ENCODE data around the gene ABCA1.

Gene ABCA1

DNA sequence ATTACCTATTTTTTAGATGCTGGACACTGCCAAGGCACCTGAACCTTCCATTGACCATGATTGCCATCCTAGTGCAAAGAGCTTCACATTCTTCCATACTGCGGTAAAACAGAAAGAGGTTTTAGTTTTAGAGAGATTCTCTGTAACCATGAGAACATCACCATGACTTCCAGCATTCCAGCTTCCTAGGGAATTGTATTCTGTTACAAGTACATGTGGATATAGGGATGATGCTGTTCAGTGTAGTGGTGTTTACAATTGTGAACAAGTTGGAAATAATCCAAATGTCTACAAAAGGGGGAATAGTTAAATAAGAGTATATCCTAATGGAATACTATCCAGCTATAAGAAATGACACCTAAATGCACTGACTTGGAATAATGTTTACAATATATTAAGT lies 141.7 kb downstream of the ABCA1 start:
- Histone ChIP-seq H3K4me1 (ENCODE audit: insufficient read depth, low read length, severe bottlenecking) (peaks cover 7% of the 10 kb centered on the region), H2AFZ (ENCODE audit: low read length) (no peak overlapping the region), H3K9me2 (ENCODE audit: low read depth, low read length) (no peaks in the 10 kb centered on the region), H3K27me3 (ENCODE audit: insufficient read depth, low read length) (no peaks in the 10 kb centered on the region), H3K9ac (ENCODE audit: low read length) (no peak overlapping the region), H3K4me3 (ENCODE audit: low read depth, low read length, poor library complexity, severe bottlenecking) (no peak overlapping the region), H3K4me2 (ENCODE audit: low read length) (no peak overlapping the region), H3K27ac (ENCODE audit: low read depth, low read length, poor library complexity, severe bottlenecking) (no peak overlapping the region), H3K9me3 (ENCODE audit: low read length) (no peaks in the 10 kb centered on the region), H3F3A (ENCODE audit: insufficient read depth, low read length) (no peaks in the 10 kb centered on the region), H3K36me3 (ENCODE audit: insufficient read depth, low read length) (peaks cover 27% of the 10 kb centered on the region), H4K20me1 (ENCODE audit: insufficient read depth, low read length) (no peaks in the 10 kb centered on the region), H3K79me2 (ENCODE audit: insufficient read depth, low read length) (no peaks in the 10 kb centered on the region)
- TF ChIP-seq EZH2 (IDR thresholded peaks at IDR 0.05; ENCODE audit: borderline replicate concordance, low read length): no peak
- TF ChIP-seq, protein P1, sequence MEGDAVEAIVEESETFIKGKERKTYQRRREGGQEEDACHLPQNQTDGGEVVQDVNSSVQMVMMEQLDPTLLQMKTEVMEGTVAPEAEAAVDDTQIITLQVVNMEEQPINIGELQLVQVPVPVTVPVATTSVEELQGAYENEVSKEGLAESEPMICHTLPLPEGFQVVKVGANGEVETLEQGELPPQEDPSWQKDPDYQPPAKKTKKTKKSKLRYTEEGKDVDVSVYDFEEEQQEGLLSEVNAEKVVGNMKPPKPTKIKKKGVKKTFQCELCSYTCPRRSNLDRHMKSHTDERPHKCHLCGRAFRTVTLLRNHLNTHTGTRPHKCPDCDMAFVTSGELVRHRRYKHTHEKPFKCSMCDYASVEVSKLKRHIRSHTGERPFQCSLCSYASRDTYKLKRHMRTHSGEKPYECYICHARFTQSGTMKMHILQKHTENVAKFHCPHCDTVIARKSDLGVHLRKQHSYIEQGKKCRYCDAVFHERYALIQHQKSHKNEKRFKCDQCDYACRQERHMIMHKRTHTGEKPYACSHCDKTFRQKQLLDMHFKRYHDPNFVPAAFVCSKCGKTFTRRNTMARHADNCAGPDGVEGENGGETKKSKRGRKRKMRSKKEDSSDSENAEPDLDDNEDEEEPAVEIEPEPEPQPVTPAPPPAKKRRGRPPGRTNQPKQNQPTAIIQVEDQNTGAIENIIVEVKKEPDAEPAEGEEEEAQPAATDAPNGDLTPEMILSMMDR (IDR thresholded peaks at IDR 0.05; ENCODE audit: low read length): no peak

DNA sequence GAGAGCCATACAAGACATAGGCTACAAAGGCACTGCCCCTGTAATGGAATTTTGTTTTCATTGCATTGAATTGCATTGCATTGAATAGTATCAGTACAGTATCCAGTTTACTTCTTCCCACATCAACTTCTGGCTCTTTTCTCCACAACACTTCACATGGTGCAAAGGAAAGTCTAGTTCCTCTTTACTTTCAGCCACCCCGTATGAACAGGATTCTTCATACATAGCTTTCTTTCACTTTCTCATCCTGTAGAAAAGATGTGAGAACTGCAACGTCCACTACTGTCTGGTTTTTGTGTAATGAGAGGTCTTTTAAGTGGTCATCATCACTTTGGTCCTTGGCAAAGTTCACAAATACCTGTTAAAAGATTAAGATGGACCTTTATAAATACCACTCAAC lies 143.9 kb downstream of the ABCA1 start:
- H2AFZ ChIP-seq (ENCODE audit: low read length): no peak overlapping the region
- no peak overlapping the region for H3K4me3 ChIP-seq (ENCODE audit: low read depth, low read length, poor library complexity, severe bottlenecking)
- peaks cover 14% of the 10 kb centered on the region for H3K4me1 ChIP-seq (ENCODE audit: insufficient read depth, low read length, severe bottlenecking)
- no peaks in the 10 kb centered on the region for H3K9me2 ChIP-seq (ENCODE audit: low read depth, low read length)
- TF ChIP-seq, protein P1 (IDR thresholded peaks at IDR 0.05; ENCODE audit: low read length): no peak
- no peak for TF ChIP-seq EZH2 (IDR thresholded peaks at IDR 0.05; ENCODE audit: borderline replicate concordance, low read length)
- H3K36me3 ChIP-seq (ENCODE audit: insufficient read depth, low read length): peaks cover 24% of the 10 kb centered on the region
- no peaks in the 10 kb centered on the region for H4K20me1 ChIP-seq (ENCODE audit: insufficient read depth, low read length)
- H3K9me3 ChIP-seq (ENCODE audit: low read length): no peaks in the 10 kb centered on the region
- no peaks in the 10 kb centered on the region for H3K79me2 ChIP-seq (ENCODE audit: insufficient read depth, low read length)
- no peaks in the 10 kb centered on the region for H3F3A ChIP-seq (ENCODE audit: insufficient read depth, low read length)
- H3K4me2 ChIP-seq (ENCODE audit: low read length): no peak overlapping the region
- no peak overlapping the region for H3K27ac ChIP-seq (ENCODE audit: low read depth, low read length, poor library complexity, severe bottlenecking)
- no peak overlapping the region for H3K9ac ChIP-seq (ENCODE audit: low read length)
- H3K27me3 ChIP-seq (ENCODE audit: insufficient read depth, low read length): no peaks in the 10 kb centered on the region

DNA sequence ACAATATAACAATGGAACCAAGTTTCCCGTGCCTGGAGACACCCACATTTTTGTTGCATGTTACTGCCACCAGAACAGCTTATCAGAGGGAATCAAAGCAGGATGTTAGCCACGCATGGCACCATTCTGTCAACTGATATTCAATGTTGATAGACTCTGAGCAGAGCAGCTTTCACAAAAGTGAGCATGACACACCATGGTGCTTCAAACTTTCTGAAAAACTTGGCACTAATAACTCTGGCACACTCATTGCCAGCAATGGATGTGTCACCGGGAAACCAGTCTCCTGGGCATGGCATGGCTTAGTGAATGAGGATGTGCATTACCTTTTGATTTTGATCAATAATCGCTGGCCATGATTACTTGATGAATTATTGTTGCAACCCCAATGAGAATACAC lies 144.4 kb downstream of the ABCA1 start:
- H3K9me2 ChIP-seq (ENCODE audit: low read depth, low read length): no peaks in the 10 kb centered on the region
- H3K27me3 ChIP-seq (ENCODE audit: insufficient read depth, low read length): no peaks in the 10 kb centered on the region
- no peak overlapping the region for H2AFZ ChIP-seq (ENCODE audit: low read length)
- peaks cover 14% of the 10 kb centered on the region for H3K4me1 ChIP-seq (ENCODE audit: insufficient read depth, low read length, severe bottlenecking)
- H3K9me3 ChIP-seq (ENCODE audit: low read length): no peaks in the 10 kb centered on the region
- no peak overlapping the region for H3K4me3 ChIP-seq (ENCODE audit: low read depth, low read length, poor library complexity, severe bottlenecking)
- peaks cover 19% of the 10 kb centered on the region for H3K36me3 ChIP-seq (ENCODE audit: insufficient read depth, low read length)
- H3K79me2 ChIP-seq (ENCODE audit: insufficient read depth, low read length): no peaks in the 10 kb centered on the region
- H3F3A ChIP-seq (ENCODE audit: insufficient read depth, low read length): no peaks in the 10 kb centered on the region
- H3K9ac ChIP-seq (ENCODE audit: low read length): no peak overlapping the region
- H4K20me1 ChIP-seq (ENCODE audit: insufficient read depth, low read length): no peaks in the 10 kb centered on the region
- H3K4me2 ChIP-seq (ENCODE audit: low read length): no peak overlapping the region
- H3K27ac ChIP-seq (ENCODE audit: low read depth, low read length, poor library complexity, severe bottlenecking): no peak overlapping the region
- no peak for TF ChIP-seq EZH2 (IDR thresholded peaks at IDR 0.05; ENCODE audit: borderline replicate concordance, low read length)
- TF ChIP-seq, protein P1 (IDR thresholded peaks at IDR 0.05; ENCODE audit: low read length): no peak
